ENCODE data around the gene ZNF831.

DNA sequence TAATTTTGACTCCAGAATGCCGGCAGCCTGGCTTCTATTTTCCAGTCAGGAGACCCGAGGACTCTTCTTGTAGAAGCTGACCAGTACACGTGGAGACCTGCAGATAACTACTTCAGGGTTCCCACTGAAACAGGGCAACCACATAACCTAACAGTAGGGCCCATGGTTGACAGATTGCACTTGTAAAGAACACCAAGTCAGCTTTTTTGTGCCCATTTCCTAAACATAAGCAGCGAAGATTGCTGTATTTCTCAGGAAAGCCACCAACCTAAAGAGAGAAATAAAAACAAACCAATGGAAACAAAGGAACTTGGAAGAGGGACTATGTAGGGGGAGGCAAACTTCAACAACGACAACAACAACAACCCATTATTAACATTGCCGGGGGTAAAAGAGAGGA lies 86.7 kb downstream of the ZNF831 start:
- TF ChIP-seq, protein P1, sequence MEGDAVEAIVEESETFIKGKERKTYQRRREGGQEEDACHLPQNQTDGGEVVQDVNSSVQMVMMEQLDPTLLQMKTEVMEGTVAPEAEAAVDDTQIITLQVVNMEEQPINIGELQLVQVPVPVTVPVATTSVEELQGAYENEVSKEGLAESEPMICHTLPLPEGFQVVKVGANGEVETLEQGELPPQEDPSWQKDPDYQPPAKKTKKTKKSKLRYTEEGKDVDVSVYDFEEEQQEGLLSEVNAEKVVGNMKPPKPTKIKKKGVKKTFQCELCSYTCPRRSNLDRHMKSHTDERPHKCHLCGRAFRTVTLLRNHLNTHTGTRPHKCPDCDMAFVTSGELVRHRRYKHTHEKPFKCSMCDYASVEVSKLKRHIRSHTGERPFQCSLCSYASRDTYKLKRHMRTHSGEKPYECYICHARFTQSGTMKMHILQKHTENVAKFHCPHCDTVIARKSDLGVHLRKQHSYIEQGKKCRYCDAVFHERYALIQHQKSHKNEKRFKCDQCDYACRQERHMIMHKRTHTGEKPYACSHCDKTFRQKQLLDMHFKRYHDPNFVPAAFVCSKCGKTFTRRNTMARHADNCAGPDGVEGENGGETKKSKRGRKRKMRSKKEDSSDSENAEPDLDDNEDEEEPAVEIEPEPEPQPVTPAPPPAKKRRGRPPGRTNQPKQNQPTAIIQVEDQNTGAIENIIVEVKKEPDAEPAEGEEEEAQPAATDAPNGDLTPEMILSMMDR (IDR thresholded peaks at IDR 0.05), result no peak
- TF ChIP-seq POLR2A (IDR thresholded peaks at IDR 0.05), result no peak

Measured in heart left ventricle (tissue), 13 donors.